HG02973 (cell line): ENCODE measurements around the gene SRMS.
"Not testable (repeated sequence)": the region's sequence is repeated elsewhere in the genome, so short reads cannot be mapped to it uniquely, and the experiment has no call there.

ENCODE experiments used
- ATAC-seq: cut with Tn5 transposase; IDR thresholded peaks from one replicate; pipeline ENCODE4 v1.9.1; 2021; ENCODE audit warnings: moderate library complexity; ENCODE audit not compliant: unreplicated experiment

The SRMS gene

GRCh38 chr20:63525185-63525584, 22.4 kb downstream of the SRMS start:
- no peak for ATAC-seq

- no peak for ATAC-seq
These were observed 24.5 kb downstream of the SRMS start for GRCh38 chr20:63522981-63523611.

GRCh38 chr20:63522091-63522868, 25.3 kb downstream of the SRMS start:
- no peak for ATAC-seq

- no peak for ATAC-seq
These were observed 25.9 kb downstream of the SRMS start for GRCh38 chr20:63521602-63522001.

- peak; percentile 44 for ATAC-seq
These were observed 26.5 kb downstream of the SRMS start for GRCh38 chr20:63520934-63521601.

- peak; percentile 58 for ATAC-seq
These were observed 27.0 kb downstream of the SRMS start, which contains the start of gene PPDPF for GRCh38 chr20:63520504-63520933. Gene PPDPF, plus strand, starts transcription at chr20:63520765. Its CDS starts 544 bp downstream, at chr20:63521309.

- peak; percentile 11 for ATAC-seq
These were observed 27.7 kb downstream of the SRMS start for GRCh38 chr20:63519668-63520503.

- no peak for ATAC-seq
These were observed 28.4 kb downstream of the SRMS start for GRCh38 chr20:63518946-63519667.

GRCh38 chr20:63518351-63518861, 29.1 kb downstream of the SRMS start:
- ATAC-seq, result no peak

- ATAC-seq, result no peak
These were observed 29.9 kb downstream of the SRMS start for GRCh38 chr20:63517376-63518309.

GRCh38 chr20:63514520-63514919, 33.0 kb downstream of the SRMS start:
- ATAC-seq, result not testable (repeated sequence)

- no peak for ATAC-seq
These were observed 34.3 kb downstream of the SRMS start for GRCh38 chr20:63513207-63513606.

- ATAC-seq, result no peak
These were observed 38.4 kb downstream of the SRMS start for GRCh38 chr20:63509088-63509564.

GRCh38 chr20:63508072-63508768, 39.3 kb downstream of the SRMS start:
- ATAC-seq, result no peak

- no peak for ATAC-seq
These were observed 40.3 kb downstream of the SRMS start for GRCh38 chr20:63507083-63507743.

- no peak for ATAC-seq
These were observed 41.8 kb downstream of the SRMS start for GRCh38 chr20:63505723-63506122.

GRCh38 chr20:63505281-63505680, 42.3 kb downstream of the SRMS start:
- ATAC-seq, result no peak

- ATAC-seq, result no peak
These were observed 42.9 kb downstream of the SRMS start for GRCh38 chr20:63504642-63505041.
